ENCODE data around the gene EPHB4. TPM values are rescaled to one million over a fixed set of nuclear protein-coding genes. Genes with fewer than 3 reads are reported as not detected.
"Not testable (repeated sequence)": the region's sequence is repeated elsewhere in the genome, so short reads cannot be mapped to it uniquely, and the experiment has no call there.

The EPHB4 gene
- total and polyA plus RNA-seq, 2 experiments from 2014 or later, result 23.3 to 164 TPM

- Histone ChIP-seq H3K4me2 (no peak overlapping the region), H3F3A (replicated peaks; ENCODE audit: low read depth) (no peaks in the 10 kb centered on the region), H2AFZ (peak overlapping the region; percentile 32; the same call in 1 of the 2 replicates), H3K4me3 (no peak overlapping the region), H3K9me2 (ENCODE audit: insufficient read depth) (no peaks in the 10 kb centered on the region), H3K36me3 (ENCODE audit: insufficient read depth) (no peaks in the 10 kb centered on the region), H3K4me1 (ENCODE audit: insufficient read depth) (no peaks in the 10 kb centered on the region), H3K27me3 (ENCODE audit: insufficient read depth) (no peaks in the 10 kb centered on the region), H3K27ac (ENCODE audit: low read depth) (no peak overlapping the region), H4K20me1 (replicated peaks; ENCODE audit: insufficient read depth) (no peaks in the 10 kb centered on the region), H3K79me2 (replicated peaks; ENCODE audit: insufficient read depth) (no peaks in the 10 kb centered on the region)
- Mint-ChIP-seq H3K9me3 (no peaks in the 10 kb centered on the region), H3K4me1 (peaks cover 3% of the 10 kb centered on the region; the same call in 1 of the 3 replicates), H3K27me3 (ENCODE audit: insufficient read depth, low read depth, poor library complexity) (peaks cover 12% of the 10 kb centered on the region), H3K27ac (no peak overlapping the region), H3K36me3 (ENCODE audit: low read depth) (no peaks in the 10 kb centered on the region), H3K4me3 (no peak overlapping the region)
- no peak for DNase-seq (ENCODE audit: low spot score)
- ATAC-seq, result peak; percentile 42
- TF ChIP-seq ZNF114 (CRISPR knock-in tag; IDR thresholded peaks at IDR 0.05), result no peak
- no peak for TF ChIP-seq ZNF331 (CRISPR knock-in tag; IDR thresholded peaks at IDR 0.05; ENCODE audit: low read depth)
- no peak for TF ChIP-seq CREB1 (CRISPR knock-in tag; IDR thresholded peaks at IDR 0.05; ENCODE audit: low read depth)
- no peak for TF ChIP-seq ETS1 (IDR thresholded peaks at IDR 0.05)
- no peak for TF ChIP-seq EZH2phosphoT487 (IDR thresholded peaks at IDR 0.05; ENCODE audit: unreplicated experiment)
- no peak for TF ChIP-seq POLR2AphosphoS5 (IDR thresholded peaks at IDR 0.05; ENCODE audit: low read depth)
- no peak for TF ChIP-seq EZH2 (IDR thresholded peaks at IDR 0.05; ENCODE audit: low read depth, unreplicated experiment)
- no peak for TF ChIP-seq STAT1 (IDR thresholded peaks at IDR 0.05; ENCODE audit: unreplicated experiment)
- no peak for TF ChIP-seq NANOG (IDR thresholded peaks at IDR 0.05; ENCODE audit: borderline replicate concordance)
- TF ChIP-seq JUNB (IDR thresholded peaks at IDR 0.05; ENCODE audit: unreplicated experiment), result no peak
- no peak for TF ChIP-seq CTCF (conservative IDR thresholded peaks at IDR 0.05; ENCODE audit: low read depth in 2 of 2)
Measured at GRCh38 chr7:100764841-100765240, 62.5 kb downstream of the EPHB4 start.

GRCh38 chr7:100763556-100764140, 63.7 kb downstream of the EPHB4 start:
- no peak overlapping the region for H3K27ac Mint-ChIP-seq
- Histone ChIP-seq H3F3A (replicated peaks; ENCODE audit: low read depth) (no peaks in the 10 kb centered on the region), H3K4me2 (no peak overlapping the region), H3K79me2 (replicated peaks; ENCODE audit: insufficient read depth) (no peaks in the 10 kb centered on the region), H2AFZ (no peak overlapping the region), H4K20me1 (replicated peaks; ENCODE audit: insufficient read depth) (no peaks in the 10 kb centered on the region), H3K4me3 (no peak overlapping the region), H3K27ac (ENCODE audit: low read depth) (no peak overlapping the region), H3K36me3 (ENCODE audit: insufficient read depth) (no peaks in the 10 kb centered on the region), H3K4me1 (ENCODE audit: insufficient read depth) (no peaks in the 10 kb centered on the region), H3K9me2 (ENCODE audit: insufficient read depth) (no peaks in the 10 kb centered on the region), H3K27me3 (ENCODE audit: insufficient read depth) (no peaks in the 10 kb centered on the region)
- H3K36me3 Mint-ChIP-seq (ENCODE audit: low read depth), result no peaks in the 10 kb centered on the region
- H3K4me1 Mint-ChIP-seq, result peaks cover 3% of the 10 kb centered on the region; the same call in 1 of the 3 replicates
- H3K9me3 Mint-ChIP-seq, result no peaks in the 10 kb centered on the region
- ATAC-seq, result peak; percentile 73
- TF ChIP-seq NANOG (IDR thresholded peaks at IDR 0.05; ENCODE audit: borderline replicate concordance), result no peak
- TF ChIP-seq ZNF114 (CRISPR knock-in tag; IDR thresholded peaks at IDR 0.05), result no peak
- H3K4me3 Mint-ChIP-seq, result no peak overlapping the region
- peaks cover 4% of the 10 kb centered on the region for H3K27me3 Mint-ChIP-seq (ENCODE audit: insufficient read depth, low read depth, poor library complexity)
- no peak for DNase-seq (ENCODE audit: low spot score)

- H3K27me3 ChIP-seq (ENCODE audit: insufficient read depth); H3K4me3 Mint-ChIP-seq; H3K4me2 ChIP-seq; H3K36me3 ChIP-seq (ENCODE audit: insufficient read depth); H3K9me2 ChIP-seq (ENCODE audit: insufficient read depth); H4K20me1 ChIP-seq (replicated peaks; ENCODE audit: insufficient read depth); H3K27me3 Mint-ChIP-seq (ENCODE audit: insufficient read depth, low read depth, poor library complexity); H3K27ac Mint-ChIP-seq; H3F3A ChIP-seq (replicated peaks; ENCODE audit: low read depth); H3K79me2 ChIP-seq (replicated peaks; ENCODE audit: insufficient read depth); H3K4me3 ChIP-seq; H2AFZ ChIP-seq; ATAC-seq; H3K27ac ChIP-seq (ENCODE audit: low read depth); H3K4me1 ChIP-seq (ENCODE audit: insufficient read depth); H3K4me1 Mint-ChIP-seq; H3K9me3 Mint-ChIP-seq; DNase-seq (ENCODE audit: low spot score); H3K36me3 Mint-ChIP-seq (ENCODE audit: low read depth): not testable (repeated sequence)
Measured at GRCh38 chr7:100762841-100763240, 64.5 kb downstream of the EPHB4 start.

Measured in GM23338 (cell line).